Central memory CD8-positive, alpha-beta T cell (primary cell): ENCODE measurements around the gene SLAIN2.

Source experiments
- ATAC-seq: fragments of 150-1000 bp; cut with Tn5 transposase; replicated peaks from 2 replicates; pipeline ENCODE4 v1.10.0; 2022; ENCODE audit warnings: mild to moderate bottlenecking, moderate FRiP score, moderate number of reproducible peaks; ENCODE audit not compliant: poor library complexity, severe bottlenecking; ENCODE audit errors: extremely low read depth
- DNase-seq, 2 donors: peaks; one replicate each; pipeline ENCODE4 v3.0.0; 2021; ENCODE audit warnings: low spot score in 2 of 2
- H3K27ac Mint-ChIP-seq: one replicate; pipeline ENCODE4 v1.8.0; 2022; ENCODE audit warnings: low read depth, mild to moderate bottlenecking, moderate library complexity, mixed read lengths
- H3K27me3 Mint-ChIP-seq: one replicate; pipeline ENCODE4 v1.8.0; 2022; ENCODE audit warnings: mixed read lengths
- H3K36me3 Mint-ChIP-seq: one replicate; pipeline ENCODE4 v1.8.0; 2022; ENCODE audit warnings: mild to moderate bottlenecking, moderate library complexity, mixed read lengths; ENCODE audit not compliant: insufficient read depth
- H3K4me1 Mint-ChIP-seq: one replicate; pipeline ENCODE4 v1.8.0; 2022; ENCODE audit warnings: mixed read lengths
- H3K4me3 Mint-ChIP-seq: one replicate; pipeline ENCODE4 v1.8.0; 2022; ENCODE audit warnings: mild to moderate bottlenecking, moderate library complexity, mixed read lengths
- H3K9me3 Mint-ChIP-seq: one replicate; pipeline ENCODE4 v1.8.0; 2022; ENCODE audit warnings: mixed read lengths

SLAIN2 gene

DNA sequence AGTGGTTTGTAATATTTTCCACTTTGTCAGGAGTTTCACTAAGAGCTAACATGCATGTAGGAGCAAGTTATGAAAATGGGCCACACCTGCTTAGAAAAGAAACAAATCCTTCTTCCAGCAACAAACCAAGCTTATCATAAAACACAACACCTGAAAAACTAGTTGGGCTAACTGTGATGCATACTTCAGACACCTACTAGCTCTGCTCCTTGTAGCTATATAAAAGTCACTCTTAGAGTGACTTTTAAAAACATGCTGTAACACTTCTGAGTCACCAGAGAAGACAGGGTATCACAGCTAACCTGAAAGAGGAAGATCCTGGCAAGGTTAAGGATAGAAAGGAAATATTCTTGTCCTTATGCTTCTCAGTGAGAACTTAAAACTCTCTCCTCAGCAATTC is 3.6 kb upstream of the SLAIN2 start:
- H3K9me3 Mint-ChIP-seq, result no peaks in the 10 kb centered on the region
- peaks cover 20% of the 10 kb centered on the region for H3K4me1 Mint-ChIP-seq
- no peak overlapping the region for H3K27ac Mint-ChIP-seq
- DNase-seq, result no peak
- ATAC-seq, result no peak
- H3K27me3 Mint-ChIP-seq, result peaks cover 6% of the 10 kb centered on the region
- no peak overlapping the region for H3K4me3 Mint-ChIP-seq
- peaks cover 9% of the 10 kb centered on the region for H3K36me3 Mint-ChIP-seq

DNA sequence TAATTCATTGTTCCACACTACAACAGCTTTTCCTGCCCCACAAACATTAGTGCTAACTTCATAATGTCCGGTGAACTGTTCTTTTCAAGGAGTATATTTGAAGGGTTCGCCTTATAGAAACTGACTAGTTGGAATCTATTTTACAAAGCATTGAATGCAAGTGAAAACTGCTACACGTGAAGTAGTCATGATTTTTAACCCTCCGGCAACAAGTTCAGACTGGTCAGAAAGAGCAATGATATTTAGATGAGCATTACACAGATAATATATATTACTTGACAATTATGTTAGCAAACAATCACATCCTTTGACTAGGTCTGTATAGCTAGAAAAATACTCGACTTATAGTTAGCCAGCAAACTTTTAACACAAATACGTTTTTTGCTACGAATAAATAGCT is 1.7 kb upstream of the SLAIN2 start:
- Mint-ChIP-seq H3K4me3 (peak overlapping the region; percentile 90), H3K4me1 (peaks cover 38% of the 10 kb centered on the region), H3K36me3 (peaks cover 9% of the 10 kb centered on the region), H3K9me3 (no peaks in the 10 kb centered on the region), H3K27ac (peak overlapping the region; percentile 93), H3K27me3 (no peaks in the 10 kb centered on the region)
- DNase-seq (no peak), ATAC-seq (no peak)

DNA sequence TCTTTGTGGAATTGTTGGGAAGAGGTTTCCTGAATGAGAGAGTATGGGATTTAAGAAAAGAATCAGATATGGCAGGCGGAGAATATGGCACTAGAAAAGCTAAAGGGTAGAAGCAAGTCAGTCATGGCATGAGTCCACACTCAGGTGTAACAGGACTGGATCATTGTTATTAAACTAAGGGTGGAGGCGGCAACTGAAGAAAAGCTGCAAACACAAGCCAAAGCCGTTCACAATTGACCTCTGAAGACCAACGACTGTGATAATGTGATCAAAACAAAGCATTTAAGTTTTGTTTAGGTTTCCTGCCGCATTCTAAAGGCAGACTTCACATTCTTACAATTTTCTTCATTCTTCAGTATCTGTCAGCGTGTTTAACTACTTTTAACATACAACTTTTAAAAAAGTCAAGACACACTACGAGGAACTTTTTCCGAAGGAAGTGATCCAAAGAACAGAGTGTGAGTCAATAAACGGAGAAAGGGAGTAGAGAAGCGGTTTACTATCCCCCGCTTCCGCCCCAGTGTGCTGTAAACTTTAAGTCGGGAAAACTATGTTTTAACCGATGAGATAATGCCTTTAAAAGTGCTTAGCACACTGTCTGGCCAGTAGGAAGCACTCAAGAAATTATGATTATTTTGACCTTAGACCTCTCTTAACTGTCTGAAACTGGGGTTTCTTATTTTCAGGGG is 909 bp upstream of the SLAIN2 start:
- no peaks in the 10 kb centered on the region for H3K9me3 Mint-ChIP-seq
- H3K36me3 Mint-ChIP-seq, result peaks cover 9% of the 10 kb centered on the region
- H3K4me1 Mint-ChIP-seq, result peaks cover 45% of the 10 kb centered on the region
- H3K27me3 Mint-ChIP-seq, result no peaks in the 10 kb centered on the region
- peak overlapping the region; percentile 93 for H3K27ac Mint-ChIP-seq
- H3K4me3 Mint-ChIP-seq, result peak overlapping the region; percentile 90
- ATAC-seq, result peak; percentile 7
- no peak for DNase-seq

DNA sequence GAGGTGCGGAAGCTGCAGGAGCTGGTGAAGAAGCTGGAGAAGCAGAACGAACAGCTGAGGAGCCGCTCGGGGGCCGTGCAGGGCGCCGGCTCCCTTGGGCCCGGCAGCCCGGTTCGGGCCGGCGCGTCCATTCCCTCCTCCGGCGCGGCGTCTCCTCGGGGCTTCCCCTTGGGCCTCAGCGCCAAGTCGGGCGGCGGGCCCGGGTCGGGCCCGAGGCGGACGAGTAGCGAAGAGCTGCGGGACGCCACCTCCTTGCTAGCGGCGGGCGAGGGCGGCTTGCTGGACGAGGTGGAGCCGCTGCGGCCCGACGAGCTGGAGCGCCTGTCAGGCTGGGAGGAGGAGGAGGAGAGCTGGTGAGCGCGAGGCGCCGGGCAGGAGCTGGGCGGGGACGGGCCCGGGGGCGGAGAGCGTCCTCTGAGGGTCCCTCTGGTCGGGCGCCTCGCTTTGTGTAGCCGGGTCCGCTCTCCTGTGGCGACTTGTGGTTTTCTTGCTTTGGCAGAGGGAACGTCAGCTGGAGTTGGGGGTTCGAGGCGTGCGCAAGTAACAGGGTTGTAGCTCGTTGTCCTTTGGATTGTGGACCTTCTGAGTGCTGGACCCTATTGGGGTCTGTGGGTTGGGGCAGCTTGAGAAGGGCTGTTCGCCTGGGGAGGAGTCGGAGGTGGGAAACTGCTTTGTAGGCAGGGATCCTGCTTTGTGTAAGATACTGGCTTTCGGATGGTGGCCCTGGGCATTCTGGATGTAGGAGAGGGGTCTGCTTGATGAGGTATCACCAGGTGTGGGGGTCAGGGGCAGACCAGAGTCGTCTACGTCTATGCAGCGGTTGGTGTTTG is 662 bp downstream of the SLAIN2 start:
- H3K9me3 Mint-ChIP-seq, result no peaks in the 10 kb centered on the region
- H3K4me1 Mint-ChIP-seq, result peaks cover 55% of the 10 kb centered on the region
- H3K4me3 Mint-ChIP-seq, result peak overlapping the region; percentile 90
- peaks cover 9% of the 10 kb centered on the region for H3K36me3 Mint-ChIP-seq
- H3K27ac Mint-ChIP-seq, result peak overlapping the region; percentile 93
- DNase-seq (peak in 1 of 2 donors; percentile 29), ATAC-seq (peak; percentile 7)
- H3K27me3 Mint-ChIP-seq, result no peaks in the 10 kb centered on the region

DNA sequence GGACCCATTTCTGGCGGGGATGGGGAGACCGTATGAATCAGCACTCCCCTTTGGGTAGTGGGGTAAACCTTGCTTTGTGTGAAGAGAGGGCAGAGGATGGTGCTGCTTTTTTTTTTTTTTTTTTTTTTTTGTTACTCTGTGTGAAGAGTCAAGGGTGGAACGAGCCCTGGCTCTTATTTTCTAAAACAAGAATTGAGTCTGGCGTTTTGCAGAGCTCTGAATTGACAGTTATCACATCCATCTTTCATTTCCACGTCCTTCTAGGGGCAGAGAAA is 1.2 kb downstream of the SLAIN2 start:
- DNase-seq (no peak), ATAC-seq (no peak)
- Mint-ChIP-seq H3K27ac (peak overlapping the region; percentile 93), H3K4me1 (peaks cover 57% of the 10 kb centered on the region), H3K27me3 (no peaks in the 10 kb centered on the region), H3K36me3 (peaks cover 9% of the 10 kb centered on the region), H3K9me3 (no peaks in the 10 kb centered on the region), H3K4me3 (peak overlapping the region; percentile 90)

DNA sequence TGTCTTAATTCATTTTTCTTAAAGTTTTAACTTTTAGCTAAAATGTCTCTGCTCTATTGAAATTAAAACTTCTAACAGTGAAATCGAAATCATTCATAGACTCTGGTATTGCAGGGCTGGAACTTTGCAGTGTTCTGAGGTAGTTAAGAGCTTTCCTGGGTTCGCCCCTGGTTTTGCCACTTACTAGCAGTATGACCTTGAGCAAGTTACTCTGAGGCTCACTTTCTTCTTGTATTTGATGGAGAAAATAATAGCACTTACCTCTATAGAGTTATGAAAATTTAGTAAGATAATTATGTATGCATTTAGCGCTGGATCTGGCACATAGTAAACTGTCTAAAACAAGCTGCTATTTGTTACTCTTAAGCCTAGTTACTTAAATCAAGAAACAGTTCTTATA is 1.7 kb downstream of the SLAIN2 start:
- Mint-ChIP-seq H3K27me3 (no peaks in the 10 kb centered on the region), H3K9me3 (no peaks in the 10 kb centered on the region), H3K4me1 (peaks cover 62% of the 10 kb centered on the region), H3K36me3 (peaks cover 9% of the 10 kb centered on the region), H3K4me3 (peak overlapping the region; percentile 90), H3K27ac (peak overlapping the region; percentile 93)
- DNase-seq, result no peak
- ATAC-seq, result no peak

DNA sequence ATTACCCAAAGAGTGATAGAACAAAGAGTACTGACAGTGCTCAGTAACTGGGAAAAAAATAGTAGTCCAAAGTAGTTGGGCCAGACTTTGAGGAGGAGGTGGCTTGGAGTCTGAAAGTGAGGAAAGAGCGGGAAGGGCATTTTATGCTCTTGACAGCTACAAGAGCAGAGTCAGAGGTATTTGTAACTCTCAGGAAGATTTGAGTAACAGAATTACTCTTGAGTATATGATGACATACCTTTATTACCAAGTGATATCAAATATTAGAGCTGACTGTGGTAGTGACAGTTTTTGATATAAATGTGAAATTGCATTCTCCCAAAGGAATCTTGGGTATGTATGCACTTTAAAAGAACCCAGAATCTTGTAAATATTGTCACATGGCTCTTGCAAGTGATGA is 2.2 kb downstream of the SLAIN2 start:
- Mint-ChIP-seq H3K9me3 (no peaks in the 10 kb centered on the region), H3K4me1 (peaks cover 67% of the 10 kb centered on the region), H3K27me3 (no peaks in the 10 kb centered on the region), H3K4me3 (peak overlapping the region; percentile 90), H3K36me3 (peaks cover 9% of the 10 kb centered on the region), H3K27ac (no peak overlapping the region)
- ATAC-seq (no peak), DNase-seq (no peak)

DNA sequence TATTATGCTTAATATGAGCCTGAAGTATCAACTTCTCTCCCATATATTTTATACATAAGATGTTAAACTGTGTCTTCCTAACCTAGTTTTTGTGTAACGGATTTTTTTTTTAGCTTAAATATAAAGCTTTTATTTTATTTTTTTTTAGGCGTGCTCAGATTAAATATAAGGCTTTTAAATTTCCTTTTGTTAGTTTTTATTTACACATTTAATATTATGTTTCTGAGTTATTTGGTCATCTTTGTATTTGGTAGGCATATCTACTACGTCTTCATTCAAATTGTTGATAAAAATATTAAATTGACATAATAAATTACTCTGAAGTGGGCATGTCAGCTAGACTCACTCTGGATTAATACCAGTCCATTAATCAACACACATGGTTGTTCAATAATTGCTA is 4.2 kb downstream of the SLAIN2 start:
- Mint-ChIP-seq H3K9me3 (no peaks in the 10 kb centered on the region), H3K27ac (no peak overlapping the region), H3K27me3 (no peaks in the 10 kb centered on the region), H3K36me3 (peaks cover 9% of the 10 kb centered on the region), H3K4me3 (no peak overlapping the region), H3K4me1 (peaks cover 75% of the 10 kb centered on the region)
- no peak for DNase-seq
- no peak for ATAC-seq

DNA sequence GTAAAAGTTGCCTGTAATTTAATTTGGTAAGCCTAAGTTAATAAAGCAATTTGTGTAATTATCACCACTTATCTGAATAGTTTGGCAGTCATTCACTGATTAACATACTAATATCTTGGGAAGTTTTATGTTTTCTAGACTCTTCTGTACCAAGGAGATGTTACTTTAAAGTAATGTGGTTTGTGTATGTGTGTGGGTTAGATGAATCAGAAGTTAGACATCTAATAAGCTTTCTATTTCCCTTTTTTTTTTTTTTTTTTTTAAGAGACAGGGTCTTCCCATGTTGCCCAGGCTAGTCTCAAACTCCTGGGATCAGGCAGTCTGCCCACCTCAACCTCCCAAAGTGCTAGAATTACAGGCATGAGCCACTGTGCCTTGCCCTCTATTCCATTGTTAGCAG is 5.3 kb downstream of the SLAIN2 start:
- DNase-seq (no peak), ATAC-seq (no peak)
- peaks cover 82% of the 10 kb centered on the region for H3K4me1 Mint-ChIP-seq
- H3K4me3 Mint-ChIP-seq, result no peak overlapping the region
- peaks cover 4% of the 10 kb centered on the region for H3K36me3 Mint-ChIP-seq
- no peaks in the 10 kb centered on the region for H3K27me3 Mint-ChIP-seq
- no peak overlapping the region for H3K27ac Mint-ChIP-seq
- no peaks in the 10 kb centered on the region for H3K9me3 Mint-ChIP-seq

DNA sequence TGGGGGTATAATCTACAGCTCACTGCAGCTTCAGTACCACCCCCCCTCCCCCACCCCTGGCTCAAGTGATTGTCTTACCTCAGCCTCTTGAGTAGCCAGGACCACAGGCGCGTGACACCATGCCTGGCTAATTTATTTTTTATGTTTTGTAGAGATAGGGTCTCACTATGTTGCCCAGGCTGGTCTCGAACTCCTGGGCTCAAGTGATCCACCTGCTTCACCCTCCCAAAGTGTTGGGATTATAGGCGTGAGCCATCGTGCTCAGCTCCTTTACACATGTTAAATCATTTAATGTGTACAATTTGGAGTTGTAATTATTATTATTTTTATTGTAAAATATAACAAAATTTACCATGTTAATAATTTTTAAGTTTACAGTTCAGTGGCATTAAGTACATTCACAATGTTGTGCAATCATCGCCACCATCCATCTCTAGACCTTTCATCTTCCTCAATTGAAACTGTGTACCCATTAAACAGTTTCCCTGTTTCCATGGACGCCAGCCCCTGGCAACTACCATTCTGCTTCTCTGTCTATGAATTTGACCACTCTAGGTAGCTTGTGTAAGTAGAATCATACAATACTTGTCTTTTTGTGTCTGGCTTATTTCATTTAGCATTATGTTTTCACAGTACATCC is 6.1 kb downstream of the SLAIN2 start:
- Mint-ChIP-seq H3K27me3 (no peaks in the 10 kb centered on the region), H3K36me3 (peaks cover 1% of the 10 kb centered on the region), H3K9me3 (no peaks in the 10 kb centered on the region), H3K4me3 (no peak overlapping the region), H3K27ac (no peak overlapping the region), H3K4me1 (peaks cover 83% of the 10 kb centered on the region)
- ATAC-seq (no peak), DNase-seq (no peak)

DNA sequence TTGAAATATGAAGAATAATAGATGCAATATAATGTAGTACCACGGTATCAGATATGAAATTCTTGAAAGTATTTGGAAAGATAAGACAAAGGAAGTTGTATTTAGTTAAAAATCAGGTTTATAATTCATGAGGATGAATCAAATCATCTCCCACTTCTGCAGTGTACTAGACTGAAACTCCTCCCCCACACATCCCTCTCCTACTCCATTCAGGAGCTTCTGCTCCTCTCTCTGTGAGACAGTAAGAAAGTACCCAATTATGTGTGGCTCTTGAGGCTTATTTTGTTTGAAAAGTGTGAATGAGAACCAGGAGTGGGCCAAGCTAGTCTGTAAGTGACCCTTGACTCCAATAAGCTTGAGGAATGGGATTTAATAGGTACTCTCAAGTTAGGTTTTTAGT is 9.5 kb downstream of the SLAIN2 start:
- Mint-ChIP-seq H3K4me1 (peaks cover 70% of the 10 kb centered on the region), H3K4me3 (no peak overlapping the region)

DNA sequence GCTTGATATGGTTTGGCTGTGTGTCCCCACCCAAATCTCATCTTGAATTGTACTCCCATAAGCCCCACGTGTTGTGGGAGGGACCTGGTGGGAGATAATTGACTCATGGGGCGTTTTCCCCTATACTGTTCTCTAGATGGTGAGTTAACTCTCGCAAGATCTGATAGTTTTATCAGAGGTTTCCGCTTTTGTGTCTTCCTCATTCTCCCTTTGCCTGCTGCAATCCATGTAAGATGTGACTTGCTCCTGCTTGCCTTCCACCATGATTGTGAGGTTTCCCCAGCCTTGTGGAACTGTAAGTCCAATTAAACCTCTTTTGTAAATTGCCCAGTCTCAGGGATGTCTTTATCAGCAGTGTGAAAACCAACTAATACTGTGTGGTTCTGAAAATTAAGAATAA is 11.5 kb downstream of the SLAIN2 start:
- no peaks in the 10 kb centered on the region for H3K27me3 Mint-ChIP-seq
- H3K27ac Mint-ChIP-seq, result no peak overlapping the region
- no peak for DNase-seq
- H3K9me3 Mint-ChIP-seq, result no peaks in the 10 kb centered on the region
- ATAC-seq, result no peak
- H3K4me1 Mint-ChIP-seq, result peaks cover 56% of the 10 kb centered on the region
- peaks cover 4% of the 10 kb centered on the region for H3K36me3 Mint-ChIP-seq
- no peak overlapping the region for H3K4me3 Mint-ChIP-seq

More for the DNA sequence above, 9.5 kb downstream of the SLAIN2 start:
- ATAC-seq (no peak), DNase-seq (no peak)
- H3K27me3 Mint-ChIP-seq, result no peaks in the 10 kb centered on the region
- H3K36me3 Mint-ChIP-seq, result no peaks in the 10 kb centered on the region
- no peak overlapping the region for H3K27ac Mint-ChIP-seq
- H3K9me3 Mint-ChIP-seq, result no peaks in the 10 kb centered on the region

DNA sequence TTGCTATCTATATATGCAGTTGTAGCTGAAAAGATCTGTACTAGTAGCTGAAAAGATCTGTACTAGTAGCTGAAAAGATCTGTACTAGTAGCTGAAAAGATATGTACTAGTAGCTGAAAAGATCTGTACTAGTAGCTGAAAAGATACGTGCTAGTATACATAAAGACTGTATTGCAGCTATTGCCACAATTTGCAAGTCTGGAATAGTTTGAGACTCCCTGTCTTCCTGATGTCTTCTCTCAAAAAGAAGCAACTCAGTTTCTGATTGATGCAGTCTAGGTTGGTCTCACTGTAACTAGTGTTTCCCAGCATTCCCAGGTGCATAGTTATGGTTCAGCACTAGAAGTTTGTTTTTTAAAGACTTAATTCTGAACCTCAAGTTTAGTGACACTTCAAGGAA is 15.0 kb downstream of the SLAIN2 start:
- H3K27me3 Mint-ChIP-seq, result no peaks in the 10 kb centered on the region
- peaks cover 8% of the 10 kb centered on the region for H3K36me3 Mint-ChIP-seq
- no peak for DNase-seq
- no peak for ATAC-seq
- no peaks in the 10 kb centered on the region for H3K9me3 Mint-ChIP-seq
- peaks cover 39% of the 10 kb centered on the region for H3K4me1 Mint-ChIP-seq
- no peak overlapping the region for H3K27ac Mint-ChIP-seq
- no peak overlapping the region for H3K4me3 Mint-ChIP-seq
